Endothelial cell of umbilical vein (primary cell): ENCODE measurements around the gene FGR. TPM values are rescaled to one million over a fixed set of nuclear protein-coding genes. Genes with fewer than 3 reads are reported as not detected.

ENCODE experiments used
- BruUV-seq: library from RNA; stranded (reverse); fragments of 400-500 nt; replicated peaks from 2 replicates; lab custom pipeline; 2021; lab: Mats Ljungman, UMichigan
- CTCF ChIA-PET: fragments of 300-600, 350-600 bp; sonication (Branson Sonifier 250); formaldehyde crosslinking; loops from one replicate; lab custom pipeline; 2021; ENCODE audit warnings: antibody characterized with exemption, inconsistent platforms; lab: Charles Lee
- POLR2A ChIA-PET: fragments of 300-600, 350-600 bp; sonication (Branson Sonifier 250); formaldehyde crosslinking; loops from one replicate; lab custom pipeline; 2021; ENCODE audit warnings: antibody characterized with exemption, inconsistent platforms; lab: Charles Lee
- DNase-seq: peaks from one replicate; pipeline ENCODE4 v3.0.0-alpha.2; 2011; ENCODE audit warnings: low read depth, low spot score
- FAIRE-seq: peaks from 2 replicates; lab custom pipeline; 2011; peaks lifted over from hg19 to GRCh38; lab: Jason Lieb, UNC
- H2AFZ ChIP-seq: 2 replicates; pipeline ENCODE4 v1.6.0; 2012; ENCODE audit warnings: low read depth, low read length, control low read depth, inconsistent platforms
- H3K27ac ChIP-seq: 2 replicates; pipeline ENCODE4 v1.5.1; 2011; ENCODE audit warnings: low read depth, mild to moderate bottlenecking, control low read depth, low read length, moderate library complexity; ENCODE audit not compliant: insufficient read depth
- H3K27me3 ChIP-seq, 2 experiments: 2 replicates each; pipeline versions ENCODE4 v1.6.0 to v1.6.1; 2011; ENCODE audit warnings: low read length in 2 of 2, mixed read lengths in 1 of 2; ENCODE audit not compliant: control insufficient read depth in 2 of 2, insufficient read depth in 2 of 2
- H3K36me3 ChIP-seq, 2 experiments: 2 replicates in 1 of 2; 3 replicates in 1 of 2; pipeline ENCODE4 v1.5.1; 2011; ENCODE audit warnings: low read length in 2 of 2, mild to moderate bottlenecking in 1 of 2, moderate library complexity in 1 of 2; ENCODE audit not compliant: control insufficient read depth in 2 of 2, insufficient read depth in 2 of 2; ENCODE audit errors: extremely low read depth in 1 of 2
- H3K4me1 ChIP-seq: 3 replicates; pipeline ENCODE4 v1.5.1; 2011; ENCODE audit warnings: mild to moderate bottlenecking, low read length; ENCODE audit not compliant: control insufficient read depth, insufficient read depth; ENCODE audit errors: extremely low read depth
- H3K4me2 ChIP-seq: 2 replicates; pipeline ENCODE4 v1.6.1; 2011; ENCODE audit warnings: low read length, control low read depth, mixed read lengths; ENCODE audit not compliant: insufficient read depth
- H3K4me3 ChIP-seq, 3 experiments: fragments of 200-600 bp in 1 of 3; sonication (generic), shearing (Covaris generic) in 1 of 3; replicated peaks in 1 of 3; 2 replicates each; pipeline ENCODE4 v1.5.1; 2011 to 2016; ENCODE audit warnings: control low read depth in 3 of 3, low read length in 3 of 3, mild to moderate bottlenecking in 2 of 3, inconsistent platforms in 1 of 3, low read depth in 1 of 3, moderate library complexity in 1 of 3; ENCODE audit not compliant: insufficient read depth in 1 of 3
- H3K79me2 ChIP-seq: 2 replicates; pipeline ENCODE4 v1.6.0; 2012; ENCODE audit warnings: low read length, inconsistent platforms; ENCODE audit not compliant: control insufficient read depth, insufficient read depth
- H3K9ac ChIP-seq: replicated peaks from 2 replicates; pipeline ENCODE3; 2011; ENCODE audit warnings: low read length, control low read depth; ENCODE audit not compliant: insufficient read depth; ENCODE audit errors: extremely low read depth
- H3K9me1 ChIP-seq: replicated peaks from 3 replicates; pipeline ENCODE4 v1.6.0; 2011; ENCODE audit warnings: mild to moderate bottlenecking, low read length; ENCODE audit not compliant: control insufficient read depth, insufficient read depth; ENCODE audit errors: extremely low read depth
- H3K9me3 ChIP-seq: replicated peaks from 2 replicates; pipeline ENCODE4 v1.5.1; 2012; ENCODE audit warnings: low read length, inconsistent platforms; ENCODE audit not compliant: control insufficient read depth, insufficient read depth
- H4K20me1 ChIP-seq: replicated peaks from 2 replicates; pipeline ENCODE3; 2011; ENCODE audit warnings: mild to moderate bottlenecking, low read length; ENCODE audit not compliant: control insufficient read depth, insufficient read depth; ENCODE audit errors: extremely low read depth
- CTCF ChIP-seq, 2 donors: IDR thresholded peaks; 1 replicate in 1 of 2; 2 replicates in 1 of 2; pipeline ENCODE4 v1.5.1; 2011; ENCODE audit warnings: low read length in 2 of 2, mild to moderate bottlenecking in 2 of 2, moderate library complexity in 2 of 2, control low read depth in 1 of 2, inconsistent platforms in 1 of 2, low read depth in 1 of 2; ENCODE audit not compliant: insufficient read depth in 1 of 2; ENCODE audit errors: extremely low read depth in 1 of 2
- EZH2 ChIP-seq: IDR thresholded peaks from 2 replicates; pipeline ENCODE4 v1.6.1; 2012; ENCODE audit warnings: borderline replicate concordance, low read depth, mild to moderate bottlenecking, moderate library complexity, low read length, inconsistent platforms; ENCODE audit not compliant: severe bottlenecking
- FOS ChIP-seq: IDR thresholded peaks from 2 replicates; pipeline ENCODE4 v1.6.1; 2011; ENCODE audit warnings: mild to moderate bottlenecking, low read length, moderate library complexity, borderline replicate concordance; ENCODE audit not compliant: insufficient read depth
- GATA2 ChIP-seq: IDR thresholded peaks from 2 replicates; pipeline ENCODE4 v1.7.0; 2011; ENCODE audit warnings: low read depth, mild to moderate bottlenecking, moderate library complexity, mixed read lengths, low read length; ENCODE audit not compliant: insufficient read length, insufficient read depth
- JUN ChIP-seq: IDR thresholded peaks from 2 replicates; pipeline ENCODE4 v1.6.1; 2011; ENCODE audit warnings: borderline replicate concordance, low read depth; ENCODE audit not compliant: insufficient read length, insufficient read depth
- MAX ChIP-seq: IDR thresholded peaks from 2 replicates; pipeline ENCODE4 v1.6.1; 2011; ENCODE audit not compliant: insufficient read depth, insufficient read length
- MYC ChIP-seq: IDR thresholded peaks from one replicate; pipeline ENCODE4 v1.6.1; 2011; ENCODE audit warnings: mild to moderate bottlenecking, low read depth, low read length
- POLR2A ChIP-seq: IDR thresholded peaks from 2 replicates; pipeline ENCODE4 v1.6.1; 2012; ENCODE audit warnings: low read depth, mild to moderate bottlenecking, control low read depth, low read length
- POLR2AphosphoS5 ChIP-seq: IDR thresholded peaks from 2 replicates; pipeline ENCODE4 v1.6.1; 2012; ENCODE audit warnings: low read depth, mild to moderate bottlenecking, control low read depth, low read length, moderate library complexity; ENCODE audit not compliant: insufficient read depth
- dilution Hi-C: fragments of 300-500 bp; cut with MboI; formaldehyde crosslinking; loops from one replicate; pipeline ENCODE4 v1.15.0; 2019; ENCODE audit warnings: low sequenced_read_pairs; ENCODE audit not compliant: extremely low pct_ligation_motif_present
- intact Hi-C: fragments of 100-400 bp; cut with micrococcal nuclease; formaldehyde crosslinking; loops from one replicate; pipeline ENCODE4 v1.10.0; 2022
- polyA plus RNA-seq, 4 experiments: library from polyadenylated mRNA; depleted of rRNA in 3 of 4; stranded (reverse) in 3 of 4; unstranded in 1 of 4; fragments of >200 nt; gene quantifications; 2 replicates each; pipeline versions ENCODE4 v1.2.1 to v1.2.3, GENCODE V29; 2011 to 2012; ENCODE audit warnings: missing spikeins in 1 of 4
- total RNA-seq: library from RNA; stranded (reverse); gene quantifications from 2 replicates; pipeline ENCODE4 v1.2.3, GENCODE V29; 2021

The FGR gene
- total and polyA plus RNA-seq, 2 donors (not counting 3 experiments of a cell fraction or from before 2014, with no cell fraction given) = 0.18 TPM; not detected in 1

GRCh38 chr1:27585684-27586083 is 49.3 kb downstream of the FGR start:
- no peak overlapping the region for H3K4me3 ChIP-seq
- H2AFZ ChIP-seq = no peak overlapping the region
- H3K27ac ChIP-seq = no peak overlapping the region
- no peaks in the 10 kb centered on the region for H3K4me1 ChIP-seq
- no peaks in the 10 kb centered on the region for H3K79me2 ChIP-seq
- no peaks in the 10 kb centered on the region for H3K9me3 ChIP-seq
- POLR2A ChIA-PET = interaction anchor here (0.5 kb wide), 1 partner anchor 690 kb away, joined by 3 read pairs; no protein-coding TSS in a partner anchor
- no peaks in the 10 kb centered on the region for H4K20me1 ChIP-seq
- dilution Hi-C loops = loop anchor here (25.0 kb wide), 1 partner anchor 173 kb away; no protein-coding TSS in a partner anchor
- H3K36me3 ChIP-seq = peaks cover 0 to 4% of the 10 kb centered on the region in 2 experiments
- no peak for TF ChIP-seq FOS
- TF ChIP-seq JUN = no peak
- no peak for TF ChIP-seq POLR2A
- no peak for TF ChIP-seq MYC
- TF ChIP-seq MAX = no peak
- no peak for TF ChIP-seq POLR2AphosphoS5
- no peak for TF ChIP-seq CTCF (IDR thresholded peaks at IDR 0.05; ENCODE audit: extremely low read depth in 1 of 2, insufficient read depth in 1 of 2, low read depth in 1 of 2, low read length in 2 of 2)
- no peak for TF ChIP-seq EZH2
- TF ChIP-seq GATA2 = no peak
- no peak for DNase-seq
- FAIRE-seq = no peak
- no peaks in the 10 kb centered on the region for H3K9me1 ChIP-seq
- intact Hi-C loops = no loop called here
- H3K27me3 ChIP-seq = no peaks in the 10 kb centered on the region
- no peak overlapping the region for H3K4me2 ChIP-seq
- no peak overlapping the region for H3K9ac ChIP-seq
- BruUV-seq = no TSS peak
- CTCF ChIA-PET = interaction anchor here (6.3 kb wide), 1 partner anchor 29 kb away, joined by 33 read pairs; no protein-coding TSS in a partner anchor
